Tibial artery (tissue), 4 donors: ENCODE measurements around the gene SPRED2.

ENCODE experiments used
- DNase-seq, 2 donors: peaks; one replicate each; pipeline ENCODE4 v3.0.0-alpha.2; 2019
- H3K27ac ChIP-seq, 2 donors: fragments of 200-600 bp; sonication (generic) in 1 of 2; 1 replicate in 1 of 2; 2 replicates in 1 of 2; pipeline ENCODE4 v1.5.1; 2018 to 2019; ENCODE audit warnings: mild to moderate bottlenecking in 1 of 2
- H3K27me3 ChIP-seq, 2 donors: fragments of 200-600 bp; sonication (generic) in 1 of 2; one replicate each; pipeline versions ENCODE4 v1.5.1 to v1.6.0; 2016 to 2019
- H3K36me3 ChIP-seq, 3 donors: fragments of 200-600 bp; sonication (generic) in 2 of 3; one replicate each; pipeline ENCODE4 v1.5.1; 2016 to 2019; ENCODE audit warnings: mild to moderate bottlenecking in 2 of 3
- H3K4me1 ChIP-seq, 4 donors: fragments of 200-600 bp; sonication (generic) in 2 of 4; 1 replicate in 3 of 4; 2 replicates in 1 of 4; pipeline ENCODE4 v1.5.1; 2016 to 2019
- H3K4me3 ChIP-seq, 2 donors: fragments of 200-600 bp; sonication (generic) in 1 of 2; 1 replicate in 1 of 2; 2 replicates in 1 of 2; pipeline ENCODE4 v1.5.1; 2018 to 2019; ENCODE audit warnings: mild to moderate bottlenecking in 2 of 2
- H3K9me3 ChIP-seq, 3 donors: fragments of 200-600 bp; sonication (generic) in 1 of 3; one replicate each; pipeline ENCODE4 v1.5.1; 2016 to 2019
- CTCF ChIP-seq, 2 experiments: fragments of 200-600 bp in 1 of 2; fragments of 450-650 bp in 1 of 2; IDR thresholded peaks; one replicate each; pipeline ENCODE4 v1.5.1; 2017 to 2019; ENCODE audit warnings: antibody characterized with exemption in 2 of 2, mild to moderate bottlenecking in 1 of 2, moderate library complexity in 1 of 2
- intact Hi-C: fragments of 100-400 bp; cut with DNase I; formaldehyde crosslinking; loops from one replicate; pipeline ENCODE4 v1.15.0; 2023; ENCODE audit warnings: low total_unique reads

Gene SPRED2

GRCh38 chr2:65388596-65389390 is 43.6 kb downstream of the SPRED2 start:
- Histone ChIP-seq H3K4me3 (no peak overlapping the region), H3K36me3 (no peaks in the 10 kb centered on the region), H3K4me1 (peaks cover 0 to 28% (median 11%) of the 10 kb centered on the region in 4 donors), H3K27me3 (no peaks in the 10 kb centered on the region), H3K27ac (no peak overlapping the region), H3K9me3 (no peaks in the 10 kb centered on the region)
- DNase-seq, result no peak
- TF ChIP-seq CTCF (IDR thresholded peaks at IDR 0.05), result no peak
- intact Hi-C loops, result no loop called here

DNA sequence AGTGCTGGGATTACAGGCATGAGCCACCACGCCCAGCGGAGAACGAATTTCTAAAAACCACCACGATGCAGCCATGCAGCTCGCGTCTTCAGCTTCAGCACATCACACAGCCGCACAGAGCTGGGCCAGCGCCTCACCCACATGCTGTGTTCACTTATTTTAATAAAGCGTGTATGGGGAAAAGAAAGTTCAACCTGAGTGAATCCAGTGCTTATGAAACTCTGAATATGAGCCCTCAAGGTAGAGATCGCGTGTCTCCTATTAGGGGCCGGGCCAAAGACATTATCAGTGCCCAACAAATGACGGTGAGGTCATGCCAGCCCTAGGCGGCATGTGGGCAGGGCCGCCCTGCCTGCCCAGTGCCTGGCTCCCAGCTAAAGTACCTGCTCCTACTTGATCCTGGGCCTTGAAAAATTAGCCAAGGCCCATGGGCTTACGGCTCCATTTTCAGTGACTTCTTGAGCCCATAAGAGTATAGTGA is 44.3 kb downstream of the SPRED2 start:
- intact Hi-C loops, result no loop called here
- TF ChIP-seq CTCF (IDR thresholded peaks at IDR 0.05), result no peak
- H3K27ac ChIP-seq, result no peak overlapping the region
- DNase-seq, result no peak
- H3K4me1 ChIP-seq, result peaks cover 0 to 32% (median 16%) of the 10 kb centered on the region in 4 donors
- no peaks in the 10 kb centered on the region for H3K9me3 ChIP-seq
- H3K27me3 ChIP-seq, result no peaks in the 10 kb centered on the region
- H3K36me3 ChIP-seq, result no peaks in the 10 kb centered on the region
- no peak overlapping the region for H3K4me3 ChIP-seq

GRCh38 chr2:65386989-65387388 is 45.4 kb downstream of the SPRED2 start:
- no peak for TF ChIP-seq CTCF (IDR thresholded peaks at IDR 0.05)
- Histone ChIP-seq H3K36me3 (no peaks in the 10 kb centered on the region), H3K4me3 (no peak overlapping the region), H3K9me3 (no peaks in the 10 kb centered on the region), H3K27ac (no peak overlapping the region), H3K4me1 (peaks cover 0 to 43% (median 25%) of the 10 kb centered on the region in 4 donors), H3K27me3 (no peaks in the 10 kb centered on the region)
- DNase-seq, result no peak
- intact Hi-C loops, result no loop called here

DNA sequence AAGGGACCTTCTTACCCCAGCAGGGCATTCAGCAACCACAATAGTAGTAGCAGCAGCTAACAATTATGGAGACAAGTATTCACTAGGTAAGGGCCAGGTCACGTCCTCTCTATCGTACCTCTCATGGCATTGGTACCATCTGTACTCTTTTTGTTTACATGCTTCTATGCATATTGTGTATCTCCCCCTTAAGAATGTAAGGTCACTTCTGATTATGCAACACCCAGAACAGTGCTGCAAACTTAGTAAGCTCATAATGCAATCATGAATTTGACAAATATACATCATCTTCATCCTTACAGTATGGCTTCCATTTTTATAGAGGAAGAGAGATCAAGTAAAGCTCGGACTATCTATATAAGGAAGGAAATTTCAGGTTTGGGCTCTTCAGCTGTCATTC is 46.1 kb downstream of the SPRED2 start:
- DNase-seq, result no peak
- H3K4me1 ChIP-seq, result peaks cover 0 to 47% (median 24%) of the 10 kb centered on the region in 4 donors
- no peak overlapping the region for H3K27ac ChIP-seq
- no peaks in the 10 kb centered on the region for H3K36me3 ChIP-seq
- TF ChIP-seq CTCF (IDR thresholded peaks at IDR 0.05), result no peak
- H3K9me3 ChIP-seq, result no peaks in the 10 kb centered on the region
- H3K4me3 ChIP-seq, result no peak overlapping the region
- no peaks in the 10 kb centered on the region for H3K27me3 ChIP-seq
- intact Hi-C loops, result no loop called here

DNA sequence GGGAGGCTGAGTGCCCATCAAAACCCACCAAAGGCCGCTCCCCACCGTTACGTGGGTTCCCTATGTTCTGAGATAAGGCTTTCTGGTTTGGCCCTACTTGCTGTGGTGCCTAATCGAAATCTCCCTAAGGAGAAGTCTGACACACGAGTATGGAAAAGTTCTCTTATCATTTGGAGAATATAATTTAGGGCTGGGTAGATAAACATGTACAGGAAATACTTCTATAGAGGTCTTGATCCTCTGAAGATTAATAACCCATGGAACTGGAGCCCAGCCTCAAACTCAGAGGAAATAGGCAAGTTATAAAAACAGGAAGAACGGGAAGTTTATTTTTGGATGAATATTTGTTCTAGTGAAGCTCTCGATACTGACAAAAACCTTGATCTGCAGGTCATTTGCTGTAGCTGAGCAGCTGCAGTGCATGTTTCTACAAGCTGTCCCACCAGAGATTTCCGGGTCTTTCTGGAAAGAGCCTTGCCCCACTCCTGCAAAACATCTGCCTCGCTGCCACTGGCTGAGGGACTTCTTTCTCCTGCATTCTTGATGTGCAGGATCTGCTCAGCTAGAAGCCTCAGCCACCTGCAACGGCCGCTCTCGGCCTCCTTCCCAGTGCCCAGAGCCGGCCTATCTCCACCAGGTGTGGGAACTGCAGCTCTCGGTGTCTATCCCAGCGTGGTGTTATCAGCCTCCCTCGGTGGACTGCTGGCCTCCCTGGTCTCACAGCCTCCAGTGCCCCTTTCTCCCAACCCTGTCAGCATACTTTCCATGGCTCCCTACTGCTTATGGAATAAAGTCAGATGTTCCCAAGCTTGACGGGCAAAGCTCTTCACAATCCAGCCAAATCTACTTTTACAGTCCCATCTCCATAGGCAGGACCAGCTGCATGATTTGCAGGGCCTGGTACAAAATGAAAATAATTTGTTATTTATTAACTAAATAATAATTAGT is 48.6 kb downstream of the SPRED2 start:
- peak overlapping the region; percentile 41 to 50 for H3K27ac ChIP-seq
- no peaks in the 10 kb centered on the region for H3K27me3 ChIP-seq
- no peak for TF ChIP-seq CTCF (IDR thresholded peaks at IDR 0.05)
- peaks cover 0 to 37% (median 24%) of the 10 kb centered on the region in 4 donors for H3K4me1 ChIP-seq
- intact Hi-C loops, result no loop called here
- DNase-seq, result no peak
- H3K4me3 ChIP-seq, result no peak overlapping the region
- H3K36me3 ChIP-seq, result no peaks in the 10 kb centered on the region
- no peaks in the 10 kb centered on the region for H3K9me3 ChIP-seq
